Mononuclear cell (primary cell): Measurements from ENCODE around the gene PINK1. TPM values are rescaled to one million over a fixed set of nuclear protein-coding genes. Genes with fewer than 3 reads are reported as not detected.
"Not testable (repeated sequence)": the region's sequence is repeated elsewhere in the genome, so short reads cannot be mapped to it uniquely, and the experiment has no call there.

Source experiments
- H3K27me3 ChIP-seq: 2 replicates; pipeline ENCODE4 v1.6.0; 2011; ENCODE audit warnings: low read length, control low read depth; ENCODE audit not compliant: insufficient read depth
- H3K4me1 ChIP-seq: 2 replicates; pipeline ENCODE4 v1.5.1; 2011; ENCODE audit warnings: mild to moderate bottlenecking, low read length, control low read depth; ENCODE audit not compliant: insufficient read depth
- H3K4me3 ChIP-seq: 2 replicates; pipeline ENCODE4 v1.5.1; 2011; ENCODE audit warnings: mild to moderate bottlenecking, low read length, moderate library complexity
- H3K9me3 ChIP-seq: 2 replicates; pipeline ENCODE4 v1.5.1; 2011; ENCODE audit warnings: low read depth, mild to moderate bottlenecking, control low read depth, low read length
- total RNA-seq: library from RNA; depleted of rRNA; stranded (reverse); fragments of >200 nt; gene quantifications from one replicate; pipeline ENCODE4 v1.2.3, GENCODE V29; 2012

PINK1 gene
- total RNA-seq, 1 donor: 10.0 TPM

GRCh38 chr1:20602851-20603450 lies 30.3 kb upstream of the PINK1 start:
- Histone ChIP-seq H3K4me1 (peaks cover 43% of the 10 kb centered on the region), H3K27me3 (no peaks in the 10 kb centered on the region), H3K4me3 (no peak overlapping the region), H3K9me3 (no peaks in the 10 kb centered on the region)

GRCh38 chr1:20603504-20604464 lies 29.5 kb upstream of the PINK1 start:
- Histone ChIP-seq H3K4me3 (no peak overlapping the region), H3K27me3 (no peaks in the 10 kb centered on the region), H3K9me3 (no peaks in the 10 kb centered on the region), H3K4me1 (peaks cover 36% of the 10 kb centered on the region)

GRCh38 chr1:20604678-20605077 lies 28.6 kb upstream of the PINK1 start:
- Histone ChIP-seq H3K4me1 (peaks cover 32% of the 10 kb centered on the region), H3K9me3 (no peaks in the 10 kb centered on the region), H3K4me3 (no peak overlapping the region), H3K27me3 (no peaks in the 10 kb centered on the region)

- not testable (repeated sequence) for H3K4me3 ChIP-seq, H3K9me3 ChIP-seq, H3K27me3 ChIP-seq
- H3K4me1 ChIP-seq: peaks cover 32% of the 10 kb centered on the region
Observed at GRCh38 chr1:20606801-20607570, 26.3 kb upstream of the PINK1 start.

GRCh38 chr1:20609541-20609940 lies 23.7 kb upstream of the PINK1 start:
- H3K4me3 ChIP-seq: no peak overlapping the region
- no peaks in the 10 kb centered on the region for H3K27me3 ChIP-seq
- no peaks in the 10 kb centered on the region for H3K9me3 ChIP-seq

GRCh38 chr1:20610970-20611369 lies 22.3 kb upstream of the PINK1 start:
- Histone ChIP-seq H3K9me3 (no peaks in the 10 kb centered on the region), H3K4me3 (no peak overlapping the region), H3K27me3 (no peaks in the 10 kb centered on the region), H3K4me1 (peaks cover 5% of the 10 kb centered on the region)

More at GRCh38 chr1:20609541-20609940, 23.7 kb upstream of the PINK1 start:
- peaks cover 12% of the 10 kb centered on the region for H3K4me1 ChIP-seq

DNA sequence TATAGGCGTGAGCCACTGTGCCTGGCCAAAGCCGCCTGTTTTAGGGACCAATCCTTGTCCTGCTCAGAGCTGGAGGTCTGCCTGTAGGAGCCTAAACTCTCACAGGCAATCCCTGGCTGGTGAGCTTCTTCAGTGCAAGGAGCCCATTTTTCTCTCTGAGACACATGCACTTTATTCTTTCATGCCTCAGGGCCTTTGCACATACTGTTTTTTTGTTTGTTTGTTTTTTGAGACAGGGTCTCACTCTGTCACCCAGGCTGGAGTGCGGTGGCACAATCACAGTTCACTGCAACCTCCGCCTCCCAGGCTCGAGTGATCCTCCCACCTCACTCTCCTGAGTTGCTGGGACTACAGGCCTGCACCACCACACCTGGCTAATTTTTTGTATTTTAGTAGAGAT lies 21.6 kb upstream of the PINK1 start:
- Histone ChIP-seq H3K4me1 (peaks cover 5% of the 10 kb centered on the region), H3K4me3 (no peak overlapping the region), H3K9me3 (no peaks in the 10 kb centered on the region), H3K27me3 (no peaks in the 10 kb centered on the region)

DNA sequence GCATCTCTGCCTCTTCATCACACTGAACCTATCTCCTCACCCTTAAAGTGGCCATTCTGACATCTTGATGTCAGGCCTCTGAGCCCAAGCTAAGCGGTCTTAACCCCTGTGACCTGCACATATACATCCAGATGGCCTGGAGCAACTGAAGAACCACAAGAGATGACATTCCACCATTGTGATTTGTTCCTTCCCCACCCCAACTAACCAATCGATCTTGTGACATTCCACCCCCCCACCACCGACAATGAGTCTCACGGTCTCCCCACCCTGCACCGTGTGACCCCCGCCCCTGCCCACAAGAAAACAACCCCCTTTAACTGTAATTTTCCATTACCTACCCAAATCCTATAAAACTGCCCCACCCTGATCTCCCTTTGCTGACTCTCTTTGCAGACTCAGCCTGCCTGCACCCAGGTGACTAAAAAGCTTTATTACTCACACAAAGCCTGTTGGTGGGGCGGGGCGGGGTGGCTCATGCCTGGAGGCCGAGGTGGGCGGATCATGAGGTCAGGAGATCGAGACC lies 21.0 kb upstream of the PINK1 start:
- H3K4me1 ChIP-seq: peaks cover 5% of the 10 kb centered on the region
- H3K9me3 ChIP-seq: no peaks in the 10 kb centered on the region
- H3K4me3 ChIP-seq: no peak overlapping the region
- H3K27me3 ChIP-seq: no peaks in the 10 kb centered on the region

DNA sequence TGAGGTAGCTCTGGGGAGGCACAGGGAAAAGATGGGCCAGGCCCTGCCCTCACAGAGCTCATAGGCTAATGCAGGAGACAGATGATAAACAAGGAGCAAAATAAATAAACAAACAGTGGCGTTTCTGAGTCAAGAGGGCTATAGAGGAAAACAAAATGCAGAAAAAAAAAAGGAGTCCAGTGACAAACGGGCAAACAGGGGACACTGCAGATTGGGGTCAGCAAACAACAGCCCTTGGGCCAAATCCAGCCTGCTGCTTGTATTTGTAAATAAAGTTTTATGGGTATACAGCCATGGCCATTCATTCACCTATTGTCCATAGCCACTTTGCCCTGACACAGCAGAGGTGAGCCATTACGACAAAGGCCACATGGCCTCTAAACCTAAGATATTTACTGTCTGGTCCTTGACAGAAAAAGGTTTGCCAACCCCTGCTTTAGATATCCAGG lies 19.1 kb upstream of the PINK1 start:
- Histone ChIP-seq H3K4me3 (no peak overlapping the region), H3K27me3 (no peaks in the 10 kb centered on the region), H3K4me1 (no peaks in the 10 kb centered on the region), H3K9me3 (no peaks in the 10 kb centered on the region)

- Histone ChIP-seq H3K4me1 (no peaks in the 10 kb centered on the region), H3K9me3 (no peaks in the 10 kb centered on the region), H3K27me3 (no peaks in the 10 kb centered on the region), H3K4me3 (no peak overlapping the region)
Observed at GRCh38 chr1:20615946-20616846, 17.1 kb upstream of the PINK1 start.

DNA sequence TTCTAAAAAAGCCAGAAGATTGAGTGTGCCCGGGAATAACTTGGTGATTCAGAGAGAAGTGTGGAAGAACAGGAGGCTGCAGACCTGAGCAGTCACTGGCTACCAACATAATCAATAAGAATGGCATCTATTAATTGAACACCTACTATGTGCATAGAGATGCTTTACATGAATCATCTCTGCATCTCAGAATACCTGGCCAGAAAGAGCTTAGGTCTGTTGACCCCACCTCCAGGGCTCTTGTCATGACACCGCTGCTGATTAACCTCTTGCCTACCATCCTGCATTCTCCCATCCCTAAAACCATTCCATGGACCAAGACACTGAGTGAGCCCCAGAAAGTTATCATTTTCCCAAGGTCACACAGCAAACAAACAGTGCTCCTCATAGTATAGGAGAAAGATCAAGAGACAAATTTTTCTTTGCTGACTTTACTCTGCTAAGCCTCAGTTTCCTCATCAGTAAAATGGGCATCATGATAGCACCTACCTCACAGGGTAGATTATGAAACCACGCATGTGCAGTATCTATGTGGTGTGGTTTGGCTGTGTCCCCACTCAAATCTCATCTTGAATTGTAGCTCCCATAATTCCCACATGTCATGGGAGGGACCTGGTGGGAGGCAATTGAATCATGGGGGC lies 16.3 kb upstream of the PINK1 start:
- H3K27me3 ChIP-seq: no peaks in the 10 kb centered on the region
- H3K4me3 ChIP-seq: no peak overlapping the region
- no peaks in the 10 kb centered on the region for H3K9me3 ChIP-seq
- H3K4me1 ChIP-seq: no peaks in the 10 kb centered on the region

DNA sequence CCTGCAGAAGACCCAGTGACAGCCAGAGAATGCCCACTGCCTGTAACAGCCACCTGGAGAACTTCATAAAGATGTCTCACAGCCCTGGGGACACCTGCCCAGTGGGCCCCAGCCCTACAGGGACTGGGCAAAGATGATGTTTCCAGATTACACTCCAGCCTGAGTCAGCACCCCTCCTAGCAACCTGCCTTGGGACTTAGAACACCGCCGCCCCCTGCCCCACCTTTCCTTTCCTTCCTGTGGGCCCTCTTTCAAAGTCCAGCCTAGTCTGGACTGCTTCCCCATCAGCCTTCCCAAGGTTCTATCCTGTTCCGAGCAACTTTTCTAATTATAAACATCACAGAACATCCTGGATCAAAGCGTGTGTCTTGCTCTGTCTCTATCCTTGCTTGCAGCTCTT lies 14.7 kb upstream of the PINK1 start:
- no peaks in the 10 kb centered on the region for H3K9me3 ChIP-seq
- H3K4me1 ChIP-seq: no peaks in the 10 kb centered on the region
- H3K27me3 ChIP-seq: no peaks in the 10 kb centered on the region
- H3K4me3 ChIP-seq: no peak overlapping the region

DNA sequence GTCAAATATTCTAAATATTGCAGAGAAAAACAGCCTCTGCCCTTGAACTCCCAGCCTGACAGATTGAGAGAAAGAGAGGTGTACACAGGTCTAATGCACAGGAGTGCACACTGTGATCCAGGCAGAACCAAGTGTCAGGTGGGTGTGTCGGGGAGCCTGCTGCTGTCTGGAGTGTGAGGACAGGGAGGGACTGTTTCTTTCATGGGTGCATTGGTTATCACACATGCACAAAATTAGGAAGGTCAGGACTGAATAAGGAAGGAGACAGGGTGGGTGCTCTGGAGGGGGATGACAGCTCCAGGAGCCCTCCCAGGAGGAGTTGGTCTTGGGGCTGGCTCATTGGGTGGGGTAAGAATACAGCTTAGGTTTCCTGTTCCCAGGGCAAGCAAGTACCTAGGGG lies 13.3 kb upstream of the PINK1 start:
- Histone ChIP-seq H3K9me3 (no peaks in the 10 kb centered on the region), H3K27me3 (no peaks in the 10 kb centered on the region), H3K4me3 (no peak overlapping the region), H3K4me1 (no peaks in the 10 kb centered on the region)

DNA sequence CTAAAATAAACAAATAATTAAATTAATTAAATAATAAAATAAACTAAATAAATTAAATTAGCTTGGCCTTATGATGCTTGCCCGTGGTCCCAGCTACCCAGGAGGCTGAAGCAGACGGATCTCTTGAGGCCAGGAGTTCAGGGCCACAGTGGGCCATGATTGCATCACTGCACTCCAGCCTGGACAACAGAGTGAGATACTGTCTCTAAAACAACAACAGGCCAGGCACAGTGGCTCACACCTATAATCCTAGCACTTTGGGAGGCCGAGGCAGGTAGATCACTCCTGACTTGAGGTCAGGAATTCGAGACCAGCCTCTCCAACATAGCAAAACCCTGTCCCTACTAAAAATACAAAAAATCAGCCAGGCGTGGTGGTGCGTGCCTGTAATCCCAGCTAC lies 12.2 kb upstream of the PINK1 start:
- Histone ChIP-seq H3K9me3 (no peaks in the 10 kb centered on the region), H3K4me1 (no peaks in the 10 kb centered on the region), H3K4me3 (no peak overlapping the region)

More for the DNA sequence above, 12.2 kb upstream of the PINK1 start:
- no peaks in the 10 kb centered on the region for H3K27me3 ChIP-seq
